Measurements from ENCODE around the gene FAM8A1.

- no peak for TF ChIP-seq CTCF (conservative IDR thresholded peaks at IDR 0.05 in 1 of 2, IDR thresholded peaks at IDR 0.05 in 1 of 2; ENCODE audit: extremely low read depth in 1 of 2, insufficient read depth in 1 of 2, low read depth in 1 of 2, low read length in 2 of 2)
- no peak for TF ChIP-seq EZH2 (IDR thresholded peaks at IDR 0.05; ENCODE audit: borderline replicate concordance, low read length)
Observed at GRCh38 chr6:17610835-17611234, 10.7 kb downstream of the FAM8A1 start.
